OCI-LY1 (cell line): ENCODE data around the gene NUAK1.

Experiments
- CTCF ChIP-seq: fragments of 200-600 bp; sonication (generic), shearing (Covaris generic); IDR thresholded peaks from 2 replicates; pipeline ENCODE4 v1.5.1; 2017; ENCODE audit warnings: mild to moderate bottlenecking, antibody characterized with exemption, low read length, moderate library complexity, mixed read lengths
- EZH2 ChIP-seq: fragments of 200-600 bp; sonication (generic), shearing (Covaris generic); IDR thresholded peaks from 2 replicates; pipeline ENCODE4 v1.8.0; 2017; ENCODE audit warnings: borderline replicate concordance, mixed run types, mild to moderate bottlenecking, antibody characterized with exemption, low read length, moderate library complexity, mixed read lengths

GRCh38 chr12:106115440-106115839 is 23.3 kb downstream of the NUAK1 start:
- TF ChIP-seq CTCF: no peak
- TF ChIP-seq EZH2: no peak
